GM13977 (cell line): Measurements from ENCODE around the gene RPS27.
"Not testable (repeated sequence)": the region's sequence is repeated elsewhere in the genome, so short reads cannot be mapped to it uniquely, and the experiment has no call there.

ENCODE experiments used
- DNase-seq: peaks from one replicate; pipeline ENCODE4 v3.0.0; 2012; ENCODE audit warnings: low spot score
- CTCF ChIP-seq: IDR thresholded peaks from 2 replicates; pipeline ENCODE4 v1.5.1; 2012; ENCODE audit warnings: mild to moderate bottlenecking, control low read depth; ENCODE audit not compliant: insufficient read depth; ENCODE audit errors: extremely low read depth, missing control alignments
- in situ Hi-C: fragments of 300-500 bp; cut with MboI; formaldehyde crosslinking; loops from one replicate; pipeline ENCODE4 v1.12.0; 2022; ENCODE audit warnings: low sequenced_read_pairs, low pct_unique_long_range_greater_than_20kb, mixed read lengths, inconsistent platforms; ENCODE audit not compliant: unreplicated experiment

The RPS27 gene

GRCh38 chr1:153985941-153986761, 4.4 kb upstream of the RPS27 start, which contains the start of gene RAB13:
Gene RAB13, minus strand, starts transcription at chr1:153986339. Its CDS starts 103 bp downstream, at chr1:153986236.
- in situ Hi-C loops: loop anchor here (10.0 to 25.0 kb wide), 2 partner anchors 311 to 474 kb away; partner anchors contain the start of genes ILF2 and NPR1

GRCh38 chr1:153987621-153988020, 2.9 kb upstream of the RPS27 start:
- DNase-seq: no peak
- TF ChIP-seq CTCF: no peak
- in situ Hi-C loops: loop anchor here (10.0 to 25.0 kb wide), 2 partner anchors 313 to 475 kb away; partner anchors contain the start of genes ILF2 and NPR1

More at GRCh38 chr1:153985941-153986761, 4.4 kb upstream of the RPS27 start, which contains the start of gene RAB13:
- no peak for TF ChIP-seq CTCF
- peak; percentile 56 for DNase-seq

- in situ Hi-C loops: loop anchor here (25.0 kb wide), 1 partner anchor 479 kb away; no protein-coding TSS in a partner anchor
- TF ChIP-seq CTCF: no peak
- no peak for DNase-seq
These were observed 629 bp downstream of the RPS27 start for GRCh38 chr1:153991151-153991630.

- in situ Hi-C loops: loop anchor here (25.0 kb wide), 1 partner anchor 480 kb away; no protein-coding TSS in a partner anchor
- DNase-seq: no peak
- TF ChIP-seq CTCF: no peak
These were observed 1.2 kb downstream of the RPS27 start for GRCh38 chr1:153991806-153992205.

- DNase-seq: no peak
- no peak for TF ChIP-seq CTCF
- in situ Hi-C loops: loop anchor here (25.0 kb wide), 1 partner anchor 483 kb away; no protein-coding TSS in a partner anchor
These were observed 4.6 kb downstream of the RPS27 start for GRCh38 chr1:153995202-153995601.

GRCh38 chr1:153995640-153996039, 5.1 kb downstream of the RPS27 start:
- in situ Hi-C loops: loop anchor here (25.0 kb wide), 1 partner anchor 483 kb away; no protein-coding TSS in a partner anchor
- no peak for TF ChIP-seq CTCF
- DNase-seq: no peak

- in situ Hi-C loops: loop anchor here (25.0 kb wide), 1 partner anchor 485 kb away; no protein-coding TSS in a partner anchor
- not testable (repeated sequence) for DNase-seq
These were observed 6.3 kb downstream of the RPS27 start for GRCh38 chr1:153996882-153997281.
